NB4 (cell line): ENCODE data around the gene DIPK1C.
"Not testable (repeated sequence)": the region's sequence is repeated elsewhere in the genome, so short reads cannot be mapped to it uniquely, and the experiment has no call there.

ENCODE experiments used
- CTCF ChIP-seq: IDR thresholded peaks from one replicate; pipeline ENCODE4 v1.5.1; 2012; ENCODE audit warnings: low read depth, low read length
- MAX ChIP-seq: IDR thresholded peaks from 2 replicates; pipeline ENCODE4 v1.6.1; 2011; ENCODE audit warnings: low read depth, low read length
- MYC ChIP-seq: IDR thresholded peaks from 2 replicates; pipeline ENCODE4 v1.6.1; 2011; ENCODE audit warnings: low read depth, low read length
- POLR2A ChIP-seq: IDR thresholded peaks from 2 replicates; pipeline ENCODE4 v1.6.1; 2011; ENCODE audit warnings: mild to moderate bottlenecking; ENCODE audit not compliant: insufficient read length; ENCODE audit errors: extremely low read depth

DNA sequence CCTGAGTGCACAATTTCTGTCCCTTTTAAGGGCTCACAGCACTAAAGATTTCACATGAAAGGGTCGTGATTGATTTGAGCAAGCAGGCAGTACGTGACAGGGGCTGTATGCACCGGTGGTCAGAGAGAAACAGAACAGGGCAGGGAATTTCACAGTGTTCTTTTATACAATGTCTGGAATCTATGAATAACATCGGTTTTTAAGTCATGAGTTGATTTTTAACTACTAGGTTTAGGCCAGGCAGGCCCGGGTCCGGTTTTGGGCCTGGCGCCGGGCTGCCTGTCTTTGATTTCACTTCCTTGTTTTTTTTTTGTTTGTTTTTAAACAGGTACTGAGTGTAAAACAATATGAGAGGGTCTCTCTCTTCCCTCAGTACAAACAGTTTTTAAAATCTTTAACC lies 43.7 kb upstream of the DIPK1C start:
- TF ChIP-seq CTCF, POLR2A, MYC, MAX: not testable (repeated sequence)
